Fibroblast of lung (primary cell): ENCODE data around the gene NDRG3.

Experiments
- CTCF ChIP-seq, 2 donors: IDR thresholded peaks in 1 of 2; conservative IDR thresholded peaks in 1 of 2; 1 replicate in 1 of 2; 2 replicates in 1 of 2; pipeline ENCODE4 v1.5.1; 2011 to 2012; ENCODE audit warnings: low read length in 2 of 2, control low read depth in 1 of 2, inconsistent platforms in 1 of 2, low read depth in 1 of 2, mild to moderate bottlenecking in 1 of 2
- EZH2 ChIP-seq: IDR thresholded peaks from 2 replicates; pipeline ENCODE4 v1.5.1; 2012; ENCODE audit warnings: low read length, control low read depth, mild to moderate bottlenecking; ENCODE audit errors: missing control alignments

GRCh38 chr20:36700438-36700837, 45.5 kb downstream of the NDRG3 start:
- no peak for TF ChIP-seq CTCF (conservative IDR thresholded peaks at IDR 0.05 in 1 of 2, IDR thresholded peaks at IDR 0.05 in 1 of 2; ENCODE audit: low read depth in 1 of 2, low read length in 2 of 2)
- TF ChIP-seq EZH2 = no peak
